T1000 (cell line): Measurements from ENCODE around the gene NUDT17.
A peak's percentile ranks its signal among the peaks of the same experiment; 100 is the strongest.

Experiments used
- DNase-seq: peaks from one replicate; lab custom pipeline; 2025; ENCODE audit warnings: mixed read lengths; lab: John Stamatoyannopoulos, UW

NUDT17 gene

DNA sequence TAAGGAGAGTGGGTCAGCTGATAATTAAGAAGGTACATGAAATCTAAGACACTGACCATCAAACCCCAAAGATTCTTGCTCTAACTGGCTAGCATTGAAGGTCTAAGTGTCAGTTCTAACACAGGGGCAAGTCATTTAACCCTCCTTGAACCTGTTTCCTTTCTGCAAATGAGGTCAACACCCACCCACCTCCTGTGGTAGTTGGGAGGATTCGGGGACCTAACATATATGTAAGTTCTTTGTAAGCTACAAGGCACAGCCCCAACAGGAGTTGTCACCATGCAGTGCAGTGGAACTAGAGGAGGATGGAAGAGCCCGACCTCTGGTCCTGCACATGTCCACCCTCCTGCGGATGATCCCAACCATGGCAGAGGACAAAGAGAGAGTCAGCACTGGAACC is 2.4 kb downstream of the NUDT17 start:
- DNase-seq, result no peak

DNA sequence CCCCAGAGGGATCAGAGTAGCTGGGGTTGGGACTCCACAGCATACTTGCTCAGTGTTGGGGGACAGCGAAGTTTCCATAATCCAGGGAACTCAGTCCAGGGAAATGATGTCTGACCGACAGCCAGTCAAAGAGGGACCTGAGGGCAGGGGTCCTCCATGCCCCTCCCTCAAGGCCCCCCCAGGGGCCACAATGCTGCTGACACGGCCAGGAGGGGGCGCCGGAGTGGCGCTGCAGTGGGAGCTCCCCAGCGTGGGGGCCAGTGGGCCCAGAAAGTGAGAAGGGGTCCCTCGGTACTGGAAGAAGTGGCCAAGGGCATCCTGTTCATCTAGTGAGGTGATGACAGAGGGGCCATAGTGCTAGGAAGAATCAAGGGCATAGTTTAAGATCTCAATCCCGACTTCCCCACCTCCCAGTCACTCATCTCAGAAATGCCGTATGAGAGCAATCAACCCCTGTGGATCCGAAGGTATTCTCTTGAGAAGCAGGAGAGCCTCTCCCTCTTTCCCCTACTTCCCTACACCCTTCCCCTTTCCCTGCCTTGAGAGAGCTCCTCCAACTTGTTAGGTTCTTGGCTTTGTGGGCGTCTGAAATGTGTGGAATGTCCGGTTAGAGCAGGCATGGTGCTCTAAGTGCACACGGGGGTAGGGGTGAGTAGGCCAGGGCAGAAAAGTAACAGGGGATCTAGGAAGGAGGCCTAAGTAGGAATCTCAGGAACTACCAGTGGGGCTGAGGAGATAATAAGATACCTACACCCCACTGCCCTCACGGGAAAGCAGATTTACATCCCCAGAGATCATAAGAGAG is 4.1 kb downstream of the NUDT17 start:
- DNase-seq, result no peak

DNA sequence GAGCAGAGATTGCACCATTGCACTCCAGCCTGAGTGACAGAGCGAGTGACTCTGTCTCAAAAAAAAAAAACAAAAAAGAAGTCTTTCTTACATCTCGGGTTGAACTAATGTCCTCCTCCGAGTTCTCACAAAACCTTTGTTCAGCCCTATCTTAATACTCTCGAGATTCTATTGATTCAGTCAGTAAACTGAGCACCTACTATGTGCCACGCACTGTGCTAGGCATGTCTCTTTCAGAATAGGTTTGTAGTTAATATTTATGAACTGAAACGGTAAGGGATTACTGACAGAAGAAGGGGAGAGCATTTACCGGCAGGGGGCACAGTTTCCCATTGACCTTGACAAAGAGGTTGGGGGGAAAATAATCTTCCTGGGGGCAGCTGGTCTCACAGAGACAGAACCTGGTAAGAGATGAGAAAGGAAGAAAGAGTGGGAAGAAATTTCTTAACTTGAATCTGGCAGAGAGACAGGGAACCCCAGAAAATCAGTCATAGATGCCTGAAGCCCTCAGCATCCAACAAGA is 10.1 kb downstream of the NUDT17 start:
- no peak for DNase-seq

DNA sequence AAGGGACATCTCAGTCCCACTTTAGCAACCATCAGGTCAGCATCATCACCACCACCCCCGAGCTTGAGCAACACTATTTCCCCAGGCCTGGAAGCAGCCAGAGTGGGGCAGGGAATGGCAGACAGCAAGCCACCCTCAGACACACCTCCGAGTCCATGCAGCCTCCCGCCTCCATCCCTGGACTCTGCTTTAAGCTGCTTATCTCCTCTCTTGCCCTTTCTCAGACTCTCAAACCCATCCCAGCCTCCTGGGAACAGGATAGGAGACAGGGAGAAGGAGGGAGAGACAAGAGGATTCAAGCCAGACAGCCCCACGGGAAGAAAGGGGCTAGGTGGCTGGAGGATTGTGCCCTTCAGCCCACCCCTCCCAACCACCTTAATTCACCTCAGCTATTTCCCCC is 11.7 kb downstream of the NUDT17 start:
- DNase-seq, result no peak

DNA sequence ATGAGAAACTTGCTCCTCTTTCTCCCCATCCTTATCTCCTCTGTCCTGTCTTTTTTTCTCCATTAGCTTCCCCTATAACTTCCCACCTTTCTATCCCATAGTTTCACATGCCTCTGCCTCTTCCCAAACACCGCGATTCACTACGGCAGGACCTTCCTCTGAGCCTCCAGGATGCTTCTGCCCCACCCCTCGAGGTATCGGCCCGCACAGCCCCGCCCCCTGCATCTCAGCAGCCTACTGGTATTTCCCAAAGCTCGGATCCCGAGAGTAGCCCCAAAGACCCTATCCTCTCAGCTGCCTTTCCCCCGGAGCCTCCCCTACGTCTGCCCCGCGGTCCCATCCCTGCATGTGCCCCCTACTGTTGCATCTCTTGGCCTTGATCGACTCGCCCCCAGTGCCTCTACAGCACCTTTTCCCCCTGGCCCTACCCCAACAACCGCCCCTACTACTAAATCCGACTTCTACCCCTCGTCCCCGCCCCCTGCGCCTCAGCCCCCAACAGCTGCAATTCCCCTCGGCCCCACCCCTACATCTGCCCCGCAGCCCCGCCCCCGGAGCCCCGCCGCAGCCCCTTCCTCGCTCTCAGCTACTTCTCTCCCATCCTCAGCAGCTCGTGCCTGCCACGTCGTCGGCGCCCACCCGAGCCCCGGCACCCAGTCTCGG is 12.9 kb downstream of the NUDT17 start:
- peak; percentile 10 for DNase-seq

DNA sequence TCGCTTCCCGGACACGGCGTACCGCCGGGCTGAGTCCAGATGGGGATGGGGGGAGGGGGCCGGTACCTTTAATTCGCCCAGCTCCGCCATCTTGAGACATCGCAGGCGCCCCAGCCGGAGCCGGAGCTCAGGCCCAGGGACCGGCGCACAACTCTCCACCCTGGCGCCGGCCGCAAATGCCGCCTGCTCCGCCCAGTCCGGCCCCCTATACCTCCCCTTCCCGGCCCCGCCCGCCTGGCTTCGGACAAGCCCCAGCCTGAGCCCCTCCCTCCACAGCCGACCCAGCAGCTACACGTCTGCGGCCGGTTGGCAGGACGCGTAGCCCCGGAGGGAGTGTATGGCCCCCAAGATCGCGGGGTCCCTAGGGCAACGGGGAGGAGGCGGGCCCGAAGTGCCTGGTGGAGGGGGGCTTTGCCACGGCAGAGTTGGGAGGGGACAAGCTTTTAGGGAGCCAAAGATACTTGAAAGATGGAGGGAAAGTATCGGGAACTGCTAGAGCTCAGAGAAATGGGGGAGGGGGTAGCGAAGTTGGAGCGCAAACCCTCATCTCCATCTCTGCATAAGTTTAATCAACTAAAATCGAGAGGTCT is 13.6 kb downstream of the NUDT17 start, which contains the start of gene PIAS3:
Gene PIAS3 (minus strand): TSS at position 181 of the 590 bp plus-strand sequence. CDS start 91 bp downstream, at position 90.
- DNase-seq, result peak; percentile 89

DNA sequence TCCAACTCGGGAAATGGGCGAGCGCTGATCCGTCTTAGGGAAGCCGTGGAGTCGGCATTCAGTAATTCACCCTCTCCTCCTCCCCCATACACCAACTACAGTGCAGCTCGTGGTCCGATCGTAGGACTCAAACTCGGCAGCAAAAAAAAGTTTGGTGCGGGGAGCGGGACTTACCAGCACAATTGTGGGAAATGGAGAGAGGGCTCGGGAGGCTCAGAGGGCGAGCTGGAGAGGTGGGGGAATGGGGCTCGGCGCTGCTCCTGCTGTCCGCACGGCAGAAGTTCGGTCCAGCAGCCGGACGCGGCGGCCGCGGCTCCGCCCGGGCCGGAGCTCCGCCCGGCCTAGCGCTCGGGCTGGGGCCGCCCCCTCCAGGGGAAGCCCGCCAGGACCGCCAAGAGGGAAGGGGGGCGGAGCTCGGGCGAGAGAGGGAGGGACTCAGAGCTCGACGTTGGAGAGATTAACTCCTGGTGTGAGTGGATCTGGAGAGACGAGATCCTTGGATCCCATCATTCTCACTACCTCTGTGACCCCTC is 14.1 kb downstream of the NUDT17 start:
- peak; percentile 72 for DNase-seq

DNA sequence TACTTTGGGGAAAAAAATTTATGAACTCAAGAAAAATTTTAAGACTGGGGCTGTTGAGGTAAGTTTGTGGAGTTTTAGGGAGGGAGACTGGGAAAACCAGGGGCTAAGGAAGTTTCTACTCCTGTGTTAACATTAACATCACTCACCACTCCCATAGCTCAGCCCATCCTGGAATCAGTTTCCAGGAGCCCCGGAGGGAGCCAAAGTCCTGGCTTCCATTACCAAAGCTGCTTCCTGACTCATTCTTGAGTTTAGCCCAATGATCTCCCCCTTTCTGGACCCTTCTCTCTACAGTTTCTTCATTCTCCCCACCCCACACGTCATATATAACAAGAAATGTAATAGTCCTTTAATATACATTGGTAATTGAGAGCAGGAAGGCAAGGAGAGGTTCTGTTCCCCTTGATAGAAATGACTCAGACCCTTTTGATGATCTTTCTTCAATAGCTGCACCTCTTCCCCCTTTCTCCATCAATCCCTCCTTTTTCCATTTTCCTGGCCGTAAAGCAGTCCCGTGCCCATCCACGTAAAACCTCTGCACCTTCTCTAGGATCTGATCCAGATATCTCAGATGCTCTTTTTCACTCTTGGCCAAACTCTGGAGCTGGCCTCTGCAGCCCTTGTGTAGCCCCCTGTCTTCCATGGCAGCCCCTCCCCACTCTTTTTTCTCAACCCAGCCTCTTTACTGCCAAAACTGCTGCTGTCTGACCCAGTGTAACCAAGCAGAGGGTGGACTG is 18.0 kb downstream of the NUDT17 start:
- no peak for DNase-seq

DNA sequence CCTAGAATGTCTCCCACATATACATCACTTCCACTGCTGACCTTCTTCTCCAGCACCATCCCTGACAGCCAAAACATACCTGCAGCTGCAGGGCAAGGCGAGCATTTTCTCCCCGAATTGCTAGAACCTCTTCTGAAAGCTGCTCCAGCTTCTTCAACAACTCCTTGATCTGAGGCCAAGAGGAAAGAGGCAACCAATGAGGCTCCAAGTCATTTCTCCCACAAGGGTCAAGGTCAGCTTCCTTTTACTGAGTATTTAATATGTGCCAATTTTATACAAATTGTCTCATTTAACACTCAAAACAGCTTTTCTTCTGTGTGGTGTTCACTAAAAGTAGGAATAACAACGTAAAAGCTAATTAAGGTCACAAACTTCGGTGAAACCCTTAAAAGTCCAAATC is 22.8 kb downstream of the NUDT17 start:
- DNase-seq, result no peak

DNA sequence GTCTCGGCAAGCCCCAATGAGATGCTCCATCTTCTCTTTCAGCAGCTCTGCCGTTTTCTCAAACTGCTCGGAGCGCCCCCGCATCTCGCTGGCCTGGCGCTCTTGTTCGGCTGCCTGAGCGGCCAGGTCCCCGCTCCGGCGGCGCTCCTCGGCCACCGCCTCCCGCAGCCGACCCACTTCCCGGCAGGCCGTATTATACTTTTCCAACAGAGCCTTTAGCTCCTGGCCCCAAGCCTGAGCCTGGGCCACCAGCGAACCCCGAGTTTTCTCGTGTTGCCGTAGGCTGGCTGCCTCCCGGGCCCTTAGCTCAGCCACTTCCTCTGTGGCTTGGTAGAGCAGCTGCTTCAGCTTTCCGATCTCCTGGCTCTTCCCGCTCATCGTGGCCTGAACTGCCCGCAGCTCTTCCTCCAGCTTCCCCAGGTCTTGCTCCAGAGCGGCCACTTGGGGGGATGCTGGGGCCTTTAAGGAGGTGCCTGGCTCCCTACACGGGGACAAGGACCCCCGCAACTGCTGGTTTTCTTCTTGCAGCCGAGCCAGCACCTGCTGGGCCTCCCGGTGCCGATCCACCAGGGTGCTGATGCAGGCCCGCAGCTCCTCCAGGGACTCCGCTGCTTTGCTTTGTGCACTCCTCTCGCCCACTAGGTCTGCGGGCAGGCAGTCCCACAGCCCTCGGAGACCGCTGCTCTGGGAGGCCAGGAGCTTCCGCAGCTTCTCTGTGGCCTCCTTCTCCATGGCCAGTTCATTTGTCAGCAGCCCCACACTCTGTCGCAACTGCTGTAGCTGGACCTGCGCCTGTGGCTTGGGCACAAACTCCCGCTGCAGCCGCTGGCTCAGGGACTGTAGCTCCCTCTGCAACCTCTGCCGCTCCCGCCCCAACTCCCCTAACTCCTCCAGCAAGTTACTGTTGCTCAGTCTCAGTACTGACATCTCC is 26.8 kb downstream of the NUDT17 start:
- DNase-seq, result no peak

DNA sequence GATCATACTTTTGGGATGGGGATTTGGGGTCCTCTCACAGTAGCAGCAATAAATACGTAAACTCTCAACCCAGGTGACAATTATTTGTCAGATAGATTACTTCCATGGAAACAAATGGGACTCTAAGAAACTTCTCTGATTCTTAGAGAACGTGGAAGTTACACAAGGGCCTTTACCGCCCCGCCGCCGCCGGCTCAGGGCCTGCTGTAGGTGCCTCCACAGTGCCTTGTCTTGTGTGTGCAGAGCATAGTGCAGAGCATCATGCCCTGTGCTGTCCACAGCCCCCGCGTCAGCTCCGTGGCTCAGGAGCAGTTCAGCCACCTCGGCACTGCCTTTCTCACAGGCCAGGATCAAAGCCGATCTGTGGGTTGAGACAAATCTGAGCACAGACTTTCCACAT is 29.2 kb downstream of the NUDT17 start:
- DNase-seq, result no peak

DNA sequence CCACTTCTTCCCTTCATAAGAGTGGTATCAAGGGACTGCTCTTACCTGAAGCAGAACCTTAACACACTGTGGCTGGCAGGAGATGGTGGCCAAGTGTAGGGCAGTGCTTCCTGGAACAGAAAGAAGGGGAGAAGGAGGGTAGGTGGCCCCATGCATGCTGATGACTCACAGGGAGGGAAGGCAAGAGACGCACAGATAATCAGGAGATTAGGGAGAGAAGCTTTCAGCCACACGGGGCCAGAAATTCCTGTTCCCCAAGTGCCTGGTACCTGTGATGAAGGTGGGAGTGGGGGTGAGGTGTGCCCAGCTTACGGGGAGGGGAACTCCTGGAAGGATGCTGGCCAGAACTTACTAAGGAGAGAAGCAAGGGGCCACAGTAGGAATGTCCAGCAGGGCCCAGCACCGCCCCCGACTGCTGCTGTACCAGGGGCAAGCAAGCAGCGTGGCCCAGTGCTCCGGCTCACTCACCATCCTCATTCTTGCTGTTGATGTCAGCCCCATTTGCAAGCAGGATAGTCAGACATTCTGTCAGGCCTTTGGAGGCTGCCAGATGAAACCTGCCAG is 32.6 kb downstream of the NUDT17 start:
- DNase-seq, result no peak

DNA sequence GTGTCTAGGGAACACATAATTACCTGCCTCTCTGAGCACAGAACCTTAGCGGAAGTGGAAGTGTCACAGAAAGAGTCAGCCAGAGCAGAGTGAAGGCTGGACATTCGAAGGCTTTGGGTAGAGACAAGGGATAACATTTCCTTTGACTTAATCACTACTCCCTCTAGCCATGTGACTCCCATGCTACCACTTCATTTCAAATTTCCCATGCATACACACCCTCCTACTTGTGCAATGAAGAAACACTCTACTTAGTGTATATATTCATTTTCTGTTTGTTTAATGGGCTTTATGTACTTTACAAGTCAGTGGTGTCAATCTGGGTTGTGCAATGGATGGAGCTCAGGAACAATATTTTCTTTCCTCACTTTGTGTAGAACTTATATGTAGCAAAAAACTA is 33.3 kb downstream of the NUDT17 start:
- no peak for DNase-seq

DNA sequence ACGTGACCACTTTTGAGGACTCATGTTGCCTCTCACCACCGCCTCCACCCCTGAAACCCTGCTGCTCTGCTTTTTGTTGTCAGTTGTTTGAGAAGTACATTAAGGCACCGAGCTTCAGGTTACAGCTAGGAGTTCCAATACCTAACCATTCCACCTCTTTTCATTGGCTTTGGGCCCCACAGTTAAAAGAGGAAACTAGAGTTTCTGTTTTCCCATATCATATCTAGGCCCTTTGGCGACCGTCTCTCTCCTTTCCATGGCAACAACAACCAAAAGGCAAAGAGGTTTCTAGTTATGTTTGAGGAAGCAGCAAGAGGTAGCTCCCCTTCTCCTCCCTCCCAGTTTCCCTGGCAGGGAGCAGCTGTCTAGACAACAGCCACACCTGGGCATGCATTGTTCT is 34.3 kb downstream of the NUDT17 start:
- DNase-seq, result no peak

DNA sequence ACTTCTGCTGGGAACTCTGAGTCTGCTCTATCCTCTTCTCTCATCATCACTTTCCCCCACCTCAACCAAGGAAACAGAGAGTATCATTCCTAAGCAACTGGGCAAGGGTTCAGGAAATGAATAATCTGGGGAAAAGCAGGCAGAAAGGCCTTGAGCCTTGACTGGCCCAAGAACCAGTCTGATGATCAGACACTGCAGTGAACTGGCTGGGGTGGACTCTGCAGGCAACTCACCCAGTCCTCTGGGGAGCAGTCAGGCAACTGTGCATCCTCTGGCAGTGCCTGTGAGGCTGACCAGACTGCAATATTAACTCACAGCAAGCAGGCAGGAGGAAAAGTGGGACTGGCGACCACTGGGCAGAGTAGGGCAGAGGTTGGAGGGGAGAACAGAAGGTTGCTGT is 39.2 kb downstream of the NUDT17 start:
- DNase-seq, result no peak

DNA sequence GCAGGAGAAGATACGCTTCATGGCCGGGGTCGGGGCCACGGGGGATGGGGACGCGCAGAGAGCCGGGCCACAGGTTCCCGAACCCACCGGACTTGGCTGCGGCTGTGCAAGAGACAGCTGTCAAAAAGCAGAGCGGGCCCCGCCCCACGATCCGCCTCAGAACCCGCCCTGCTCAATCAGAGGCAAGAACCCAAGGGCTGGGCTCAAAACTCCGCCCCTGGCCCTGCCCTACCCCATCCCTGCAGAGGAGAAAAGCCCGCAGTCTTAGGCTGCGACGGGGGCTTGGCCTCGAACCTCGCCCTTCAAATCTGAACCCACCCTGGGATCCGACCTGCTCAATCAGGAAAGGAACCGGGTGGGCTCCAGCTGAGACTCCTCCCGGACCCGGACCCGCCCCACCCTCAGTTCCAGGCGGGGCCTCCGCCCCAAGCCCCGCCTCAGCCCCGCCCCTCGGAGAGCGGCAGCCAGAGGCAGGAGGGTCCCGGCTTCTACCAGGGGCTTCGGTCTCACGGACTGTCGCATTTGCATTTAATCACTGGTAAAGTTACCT is 40.4 kb downstream of the NUDT17 start, which contains the start of gene ANKRD35:
Gene ANKRD35 (minus strand): TSS at position 129 of the 550 bp plus-strand sequence. CDS start 108 bp downstream, at position 21.
- DNase-seq, result peak; percentile 44

DNA sequence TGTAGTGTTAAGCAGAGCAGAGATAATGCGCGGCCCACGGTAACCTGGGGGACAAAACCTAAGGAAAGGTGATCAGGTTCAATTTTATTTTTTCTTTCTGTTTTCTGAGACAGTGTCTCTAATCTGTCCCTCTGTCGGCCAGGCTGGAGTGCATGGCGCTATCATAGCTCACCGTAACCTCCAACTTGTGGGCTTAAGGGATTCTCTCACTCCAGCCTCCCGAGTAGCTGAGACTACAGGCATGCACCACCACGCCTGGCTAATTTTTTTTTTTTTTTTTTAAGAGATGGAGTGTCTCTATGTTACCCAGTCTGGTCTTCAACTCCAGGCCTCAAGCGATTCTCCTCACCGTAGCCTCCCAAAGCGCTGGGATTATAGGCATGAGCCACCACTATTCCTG is 41.0 kb downstream of the NUDT17 start:
- no peak for DNase-seq

DNA sequence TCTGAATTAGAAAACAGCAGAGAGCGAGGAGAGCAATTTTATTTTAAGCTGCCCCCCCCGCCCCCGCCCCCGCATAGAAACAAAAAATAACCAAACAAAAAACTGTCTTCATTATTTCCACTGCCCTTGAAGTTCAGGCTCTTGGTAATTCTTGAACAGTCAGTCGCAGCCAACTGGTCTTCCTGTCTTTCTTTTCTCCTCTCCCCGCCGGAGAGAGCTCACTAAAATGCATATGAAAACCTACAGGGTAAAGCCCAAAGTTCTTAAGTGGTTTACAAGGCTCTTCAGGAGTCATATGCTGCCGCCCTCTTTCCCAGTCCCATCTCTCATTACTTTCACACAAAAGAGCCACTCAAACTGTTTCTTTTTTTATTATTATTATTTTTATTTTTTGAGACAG is 41.4 kb downstream of the NUDT17 start:
- DNase-seq, result no peak

DNA sequence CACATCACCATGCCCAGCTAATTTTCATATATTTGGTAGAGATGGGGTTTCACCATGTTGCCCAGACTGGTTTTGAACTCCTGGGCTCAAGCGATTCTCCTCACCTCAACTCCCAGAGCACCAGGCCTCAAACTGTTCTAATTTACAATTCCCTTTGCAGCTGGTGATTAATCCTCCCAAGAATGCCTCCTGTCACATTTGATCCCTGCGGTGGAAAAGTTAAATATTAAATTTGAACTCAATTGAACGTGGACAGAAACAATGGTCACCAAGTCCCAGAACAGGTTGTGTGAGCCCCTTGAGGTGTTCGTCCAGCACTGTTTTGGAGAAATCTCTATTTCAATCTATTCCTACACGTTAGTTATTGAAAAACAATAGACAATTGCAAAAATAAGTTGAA is 42.2 kb downstream of the NUDT17 start:
- DNase-seq, result no peak

DNA sequence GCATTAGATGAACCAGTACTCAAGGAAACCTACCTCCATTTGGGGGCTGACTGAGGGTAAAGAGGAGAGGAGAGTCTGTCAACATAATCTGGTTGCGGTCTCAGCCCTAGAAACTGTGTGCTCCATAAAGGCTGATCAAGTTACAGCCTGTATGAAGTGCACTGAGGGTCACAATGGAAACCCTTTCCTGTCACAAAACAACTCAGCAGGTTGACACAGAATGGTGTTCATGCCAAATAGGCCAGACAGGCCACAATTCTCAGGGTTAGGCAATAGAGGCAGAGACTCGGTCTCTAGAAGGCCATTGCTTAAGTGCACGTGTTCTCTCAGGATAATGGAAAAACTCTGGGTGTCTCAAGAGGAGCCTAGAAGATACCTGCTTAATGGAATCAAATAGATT is 44.3 kb downstream of the NUDT17 start:
- DNase-seq, result no peak
